ENCODE measurements around the gene LCLAT1.
"Not testable (repeated sequence)": the region's sequence is repeated elsewhere in the genome, so short reads cannot be mapped to it uniquely, and the experiment has no call there.

Gene LCLAT1

GRCh38 chr2:30484995-30485394 lies 37.9 kb downstream of the LCLAT1 start:
- in situ Hi-C loops (cut with MboI; ENCODE audit: low sequenced_read_pairs): no loop called here

GRCh38 chr2:30486655-30487054 lies 39.6 kb downstream of the LCLAT1 start:
- in situ Hi-C loops (cut with MboI; ENCODE audit: low sequenced_read_pairs): no loop called here

DNA sequence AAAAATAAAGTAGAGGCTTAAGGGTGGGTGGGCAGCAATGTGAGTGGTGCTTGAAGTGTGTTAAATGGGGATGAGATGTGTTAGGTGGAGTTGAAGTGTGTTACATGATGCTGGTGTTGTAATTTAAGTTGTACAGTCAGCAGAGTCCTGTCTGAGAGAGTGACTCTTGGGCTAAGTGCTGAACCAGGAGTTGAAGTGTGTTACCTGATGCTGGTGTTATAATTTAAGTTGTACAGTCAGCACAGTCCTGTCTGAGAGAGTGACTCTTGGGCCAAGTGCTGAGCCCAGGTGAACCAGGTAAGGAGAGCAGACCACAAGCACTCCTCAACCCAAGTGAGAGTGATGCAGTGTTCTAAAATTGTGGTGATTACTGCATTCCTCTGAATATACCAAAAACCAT lies 40.6 kb downstream of the LCLAT1 start:
- in situ Hi-C loops (cut with MboI; ENCODE audit: low sequenced_read_pairs): no loop called here

- in situ Hi-C loops (cut with MboI; ENCODE audit: low sequenced_read_pairs): no loop called here
These were observed 41.1 kb downstream of the LCLAT1 start for GRCh38 chr2:30488012-30488659.

- in situ Hi-C loops (cut with MboI; ENCODE audit: low sequenced_read_pairs): no loop called here
These were observed 44.2 kb downstream of the LCLAT1 start for GRCh38 chr2:30491225-30491624.

- in situ Hi-C loops (cut with MboI; ENCODE audit: low sequenced_read_pairs): no loop called here
These were observed 45.1 kb downstream of the LCLAT1 start for GRCh38 chr2:30492185-30492584.

- in situ Hi-C loops (cut with MboI; ENCODE audit: low sequenced_read_pairs): no loop called here
These were observed 45.6 kb downstream of the LCLAT1 start for GRCh38 chr2:30492619-30493018.

- in situ Hi-C loops (cut with MboI; ENCODE audit: low sequenced_read_pairs): no loop called here
These were observed 46.4 kb downstream of the LCLAT1 start for GRCh38 chr2:30493440-30493839.

GRCh38 chr2:30495896-30496295 lies 48.9 kb downstream of the LCLAT1 start:
- in situ Hi-C loops (cut with MboI; ENCODE audit: low sequenced_read_pairs): not testable (repeated sequence)

- in situ Hi-C loops (cut with MboI; ENCODE audit: low sequenced_read_pairs): no loop called here
These were observed 52.6 kb downstream of the LCLAT1 start for GRCh38 chr2:30499681-30500080.

DNA sequence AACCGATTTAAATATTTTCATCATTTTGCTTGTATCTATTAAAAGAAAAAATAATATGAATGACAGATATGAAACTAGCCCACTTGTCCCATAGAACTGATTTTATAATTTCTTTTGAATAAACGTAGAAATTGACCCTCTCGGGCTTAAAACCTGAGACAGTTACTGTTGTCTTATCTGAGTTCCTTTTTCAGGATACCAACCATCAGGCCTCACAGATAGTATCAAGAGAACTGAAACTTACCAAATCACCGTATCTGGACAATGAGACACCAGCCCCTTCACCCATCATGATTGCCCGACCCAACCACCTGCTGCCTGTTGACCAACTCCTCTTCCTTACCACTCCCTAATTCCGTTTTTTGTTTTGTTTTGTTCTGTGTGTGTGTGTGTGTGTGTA lies 53.7 kb downstream of the LCLAT1 start:
- in situ Hi-C loops (cut with MboI; ENCODE audit: low sequenced_read_pairs): no loop called here

GRCh38 chr2:30502310-30502709 lies 55.3 kb downstream of the LCLAT1 start:
- in situ Hi-C loops (cut with MboI; ENCODE audit: low sequenced_read_pairs): no loop called here

GRCh38 chr2:30503007-30503694 lies 56.1 kb downstream of the LCLAT1 start:
- in situ Hi-C loops (cut with MboI; ENCODE audit: low sequenced_read_pairs): no loop called here

- in situ Hi-C loops (cut with MboI; ENCODE audit: low sequenced_read_pairs): no loop called here
These were observed 56.6 kb downstream of the LCLAT1 start for GRCh38 chr2:30503695-30504052.

DNA sequence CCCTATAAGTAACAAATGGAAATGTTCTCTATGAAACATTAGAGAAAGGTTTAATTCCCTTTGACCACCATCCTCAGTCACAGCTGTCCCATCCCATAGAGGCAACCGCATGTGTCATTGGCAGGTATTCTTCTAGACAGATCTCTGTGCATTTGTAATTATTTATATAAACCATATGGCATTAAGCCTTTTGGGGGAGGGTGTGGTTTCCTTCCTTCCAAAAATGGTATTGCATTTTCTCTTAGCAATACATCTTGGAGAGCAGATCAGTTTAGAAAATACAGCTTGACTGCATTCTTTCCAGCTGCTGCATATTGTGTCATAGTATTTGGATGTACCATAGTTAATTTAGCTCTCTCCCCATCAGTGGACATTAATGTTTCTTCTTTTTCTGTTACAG lies 57.7 kb downstream of the LCLAT1 start:
- in situ Hi-C loops (cut with MboI; ENCODE audit: low sequenced_read_pairs): no loop called here

GRCh38 chr2:30505500-30506180 lies 58.6 kb downstream of the LCLAT1 start:
- in situ Hi-C loops (cut with MboI; ENCODE audit: low sequenced_read_pairs): no loop called here

DNA sequence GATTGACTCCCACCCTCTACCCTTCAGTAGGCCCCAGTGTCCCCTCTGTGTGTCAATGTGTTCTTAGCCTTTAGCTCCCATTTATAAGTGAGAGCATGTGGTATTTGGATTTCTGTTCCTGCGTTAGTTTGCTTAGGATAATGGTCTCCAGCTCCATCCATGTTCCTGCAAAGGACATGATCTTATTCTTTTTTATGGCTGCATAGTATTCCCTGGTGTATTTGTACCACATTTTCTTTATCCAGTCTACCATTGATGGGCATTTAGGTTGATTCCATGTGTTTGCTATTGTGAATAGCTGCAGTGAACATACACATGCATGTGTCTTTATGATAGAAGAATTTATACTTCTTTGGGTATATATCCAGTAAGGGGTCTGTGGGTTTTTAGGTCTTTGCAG lies 60.4 kb downstream of the LCLAT1 start:
- in situ Hi-C loops (cut with MboI; ENCODE audit: low sequenced_read_pairs): not testable (repeated sequence)

GRCh38 chr2:30509716-30510115 lies 62.7 kb downstream of the LCLAT1 start:
- in situ Hi-C loops (cut with MboI; ENCODE audit: low sequenced_read_pairs): no loop called here

DNA sequence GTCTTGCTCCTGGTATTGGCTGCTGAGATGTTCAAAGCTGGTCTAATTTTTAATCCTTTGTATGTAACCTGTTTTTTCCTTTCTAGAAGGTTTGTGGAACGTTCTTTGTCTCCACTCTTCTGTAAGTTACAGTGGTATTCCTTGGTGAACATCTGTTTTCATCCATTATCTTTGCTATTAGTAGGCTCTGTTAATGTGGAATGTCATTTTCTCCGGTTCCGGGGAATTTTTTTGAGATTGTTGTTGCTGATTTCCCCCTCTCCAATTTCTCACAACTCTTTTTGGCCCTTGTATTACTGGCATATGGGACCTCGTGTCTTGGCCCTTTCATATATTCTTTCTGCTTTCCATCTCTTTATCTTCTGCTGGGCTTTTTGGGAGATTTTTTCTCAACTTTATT lies 63.4 kb downstream of the LCLAT1 start:
- in situ Hi-C loops (cut with MboI; ENCODE audit: low sequenced_read_pairs): no loop called here

DNA sequence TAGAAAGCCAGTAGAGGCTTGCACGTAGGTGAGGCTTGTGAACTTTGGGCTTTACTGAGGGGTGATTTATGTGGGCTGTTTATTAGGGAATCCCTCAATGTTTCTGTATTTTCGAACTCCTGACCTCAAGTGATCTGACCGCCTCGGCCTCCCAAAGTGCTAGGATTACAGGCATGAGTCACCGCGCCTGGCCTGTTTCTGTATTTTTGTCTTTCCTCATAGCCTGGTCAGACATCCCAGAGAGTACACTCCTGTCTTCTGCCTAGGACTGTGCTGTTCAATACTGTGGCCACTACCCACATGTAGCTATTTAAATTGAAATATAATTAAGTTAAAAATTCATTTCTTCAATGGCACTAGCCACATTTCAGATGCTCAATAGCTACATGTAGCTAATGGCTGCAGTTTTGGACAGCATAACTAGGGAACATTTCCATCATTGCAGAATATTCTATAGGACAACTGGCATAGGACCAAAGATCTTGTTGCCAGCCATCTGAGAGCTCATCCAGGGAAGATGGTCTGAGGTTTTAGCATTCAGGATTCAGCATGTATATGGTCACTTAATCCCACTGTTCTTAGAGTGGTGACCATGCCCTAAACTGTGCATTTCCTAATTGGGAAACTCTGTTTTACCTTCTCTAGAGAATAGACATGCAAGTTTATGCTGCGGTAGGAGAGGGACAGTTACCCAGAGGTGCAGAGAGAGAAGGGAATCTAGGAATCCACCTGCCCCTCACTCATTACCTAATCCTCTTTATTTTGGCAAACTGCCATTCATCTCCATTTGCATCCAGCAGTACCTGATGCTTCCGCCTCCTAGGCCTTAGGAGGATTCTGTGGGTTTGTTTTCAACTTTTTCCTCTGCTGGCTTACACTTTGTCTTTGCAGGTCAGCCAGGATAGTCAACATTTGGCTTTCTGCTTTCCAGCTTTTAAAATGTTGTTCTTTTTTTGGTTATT lies 64.4 kb downstream of the LCLAT1 start:
- in situ Hi-C loops (cut with MboI; ENCODE audit: low sequenced_read_pairs): no loop called here

- in situ Hi-C loops (cut with MboI; ENCODE audit: low sequenced_read_pairs): no loop called here
These were observed 65.3 kb downstream of the LCLAT1 start for GRCh38 chr2:30512243-30512886.

Measured in hTERT RPE-1 (cell line).